Measurements from ENCODE around the gene TMEM239.

The TMEM239 gene

DNA sequence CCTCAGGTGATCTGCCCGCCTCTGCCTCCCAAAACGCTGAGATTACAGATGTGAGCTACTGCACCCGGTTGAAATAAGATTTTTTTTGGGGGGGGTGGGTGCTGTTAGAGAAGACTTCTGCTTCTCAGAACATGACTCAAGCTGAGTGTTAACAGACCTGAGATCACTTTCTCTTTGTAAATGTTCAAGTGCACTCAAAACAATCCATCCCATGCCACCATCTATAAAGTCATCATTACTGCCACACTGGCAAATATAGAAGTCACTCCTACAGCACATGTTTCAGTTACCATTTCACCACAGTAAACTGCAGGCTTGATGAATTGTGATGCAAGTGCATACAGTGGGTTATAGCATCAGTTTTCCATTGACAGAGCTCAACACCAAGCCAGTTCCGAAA is 33.4 kb downstream of the TMEM239 start:
- in situ Hi-C loops (cut with MboI; ENCODE audit: low pct_unique_long_range_greater_than_20kb, low sequenced_read_pairs, unreplicated experiment), result no loop called here

DNA sequence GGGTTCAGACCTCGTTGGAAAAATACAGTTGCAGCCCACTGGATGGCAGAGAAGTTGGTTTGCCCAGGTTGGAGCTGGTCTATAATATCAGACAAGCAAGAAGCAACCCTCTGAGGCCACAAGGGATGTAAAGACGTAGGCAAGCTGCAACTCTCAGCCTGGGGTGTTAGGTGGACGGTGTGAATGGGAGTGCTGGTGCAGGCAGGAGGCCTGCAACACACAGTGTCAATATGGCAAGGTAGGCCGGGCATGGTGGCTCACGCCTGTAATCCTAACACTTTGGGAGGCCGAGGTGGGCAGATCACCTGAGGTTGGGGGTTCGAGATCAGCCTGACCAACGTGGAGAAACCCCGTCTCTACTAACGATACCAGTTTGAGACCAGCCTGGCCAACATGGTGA is 34.9 kb downstream of the TMEM239 start:
- TF ChIP-seq, protein P1, sequence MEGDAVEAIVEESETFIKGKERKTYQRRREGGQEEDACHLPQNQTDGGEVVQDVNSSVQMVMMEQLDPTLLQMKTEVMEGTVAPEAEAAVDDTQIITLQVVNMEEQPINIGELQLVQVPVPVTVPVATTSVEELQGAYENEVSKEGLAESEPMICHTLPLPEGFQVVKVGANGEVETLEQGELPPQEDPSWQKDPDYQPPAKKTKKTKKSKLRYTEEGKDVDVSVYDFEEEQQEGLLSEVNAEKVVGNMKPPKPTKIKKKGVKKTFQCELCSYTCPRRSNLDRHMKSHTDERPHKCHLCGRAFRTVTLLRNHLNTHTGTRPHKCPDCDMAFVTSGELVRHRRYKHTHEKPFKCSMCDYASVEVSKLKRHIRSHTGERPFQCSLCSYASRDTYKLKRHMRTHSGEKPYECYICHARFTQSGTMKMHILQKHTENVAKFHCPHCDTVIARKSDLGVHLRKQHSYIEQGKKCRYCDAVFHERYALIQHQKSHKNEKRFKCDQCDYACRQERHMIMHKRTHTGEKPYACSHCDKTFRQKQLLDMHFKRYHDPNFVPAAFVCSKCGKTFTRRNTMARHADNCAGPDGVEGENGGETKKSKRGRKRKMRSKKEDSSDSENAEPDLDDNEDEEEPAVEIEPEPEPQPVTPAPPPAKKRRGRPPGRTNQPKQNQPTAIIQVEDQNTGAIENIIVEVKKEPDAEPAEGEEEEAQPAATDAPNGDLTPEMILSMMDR (IDR thresholded peaks at IDR 0.05; ENCODE audit: extremely low read depth, insufficient read depth, missing control alignments), result no peak
- in situ Hi-C loops (cut with MboI; ENCODE audit: low pct_unique_long_range_greater_than_20kb, low sequenced_read_pairs, unreplicated experiment), result no loop called here
- DNase-seq (ENCODE audit: low spot score), result no peak

More for the DNA sequence above, 33.4 kb downstream of the TMEM239 start:
- TF ChIP-seq, protein P1 (IDR thresholded peaks at IDR 0.05; ENCODE audit: extremely low read depth, insufficient read depth, missing control alignments), result no peak
- DNase-seq (ENCODE audit: low spot score), result no peak

DNA sequence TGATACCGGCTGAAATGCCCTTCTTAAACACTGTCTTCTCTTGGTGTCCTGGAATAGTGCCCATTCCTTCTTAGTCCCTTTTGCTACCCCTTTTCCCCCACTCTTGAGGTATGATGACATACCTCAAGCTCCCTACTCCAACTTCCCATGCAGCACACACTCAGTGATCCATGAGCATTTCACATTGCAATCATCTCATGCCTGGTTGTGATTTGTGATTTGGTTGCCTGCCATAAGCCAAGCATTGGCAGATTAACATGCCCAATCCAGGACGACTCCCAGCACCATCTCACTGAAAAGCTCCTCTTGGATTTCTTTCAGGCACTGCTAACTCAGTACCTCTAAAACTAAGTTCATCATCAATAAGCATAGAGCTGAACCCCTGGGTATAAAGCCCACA is 42.4 kb downstream of the TMEM239 start:
- TF ChIP-seq, protein P1 (IDR thresholded peaks at IDR 0.05; ENCODE audit: extremely low read depth, insufficient read depth, missing control alignments), result no peak
- DNase-seq (ENCODE audit: low spot score), result no peak
- in situ Hi-C loops (cut with MboI; ENCODE audit: low pct_unique_long_range_greater_than_20kb, low sequenced_read_pairs, unreplicated experiment), result no loop called here

DNA sequence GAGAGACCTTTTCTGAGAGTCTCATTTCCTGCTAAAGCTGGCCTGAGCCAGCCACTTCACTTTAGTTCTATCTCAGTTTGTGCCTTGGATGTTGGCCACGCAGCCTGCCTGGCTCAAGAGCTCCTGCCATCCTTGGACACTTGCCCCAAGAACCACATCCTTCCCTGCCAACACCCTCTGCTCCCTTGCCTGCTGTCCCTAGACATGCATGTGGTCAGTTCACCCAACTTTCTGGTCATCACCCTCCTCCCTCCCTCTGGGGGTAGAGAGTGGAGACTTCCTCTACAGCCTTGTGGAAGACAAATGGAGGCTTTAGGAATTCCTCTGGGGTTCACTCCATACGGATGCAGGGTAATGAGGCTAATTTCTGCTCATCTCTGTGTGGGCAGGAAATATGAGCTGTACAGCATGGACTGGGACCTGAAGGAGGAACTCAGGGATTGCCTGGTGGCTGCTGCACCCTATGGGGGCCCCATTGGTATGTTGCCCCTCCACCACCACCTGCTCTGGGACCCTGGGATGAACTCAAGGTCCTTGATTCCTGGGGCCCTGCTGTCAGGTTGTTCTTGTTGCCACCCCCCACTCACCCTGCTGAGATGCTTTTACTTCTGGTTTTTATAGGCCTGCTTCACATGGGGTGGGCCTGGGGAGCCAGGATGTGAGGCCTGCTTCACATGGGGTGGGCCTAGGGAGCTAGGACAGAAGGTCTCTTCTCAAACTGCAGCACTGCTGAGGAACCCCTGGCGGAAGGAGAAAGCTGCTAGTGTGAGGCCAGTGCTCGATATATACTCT is 43.4 kb downstream of the TMEM239 start:
- TF ChIP-seq, protein P1 (IDR thresholded peaks at IDR 0.05; ENCODE audit: extremely low read depth, insufficient read depth, missing control alignments), result no peak
- in situ Hi-C loops (cut with MboI; ENCODE audit: low pct_unique_long_range_greater_than_20kb, low sequenced_read_pairs, unreplicated experiment), result no loop called here
- DNase-seq (ENCODE audit: low spot score), result no peak

DNA sequence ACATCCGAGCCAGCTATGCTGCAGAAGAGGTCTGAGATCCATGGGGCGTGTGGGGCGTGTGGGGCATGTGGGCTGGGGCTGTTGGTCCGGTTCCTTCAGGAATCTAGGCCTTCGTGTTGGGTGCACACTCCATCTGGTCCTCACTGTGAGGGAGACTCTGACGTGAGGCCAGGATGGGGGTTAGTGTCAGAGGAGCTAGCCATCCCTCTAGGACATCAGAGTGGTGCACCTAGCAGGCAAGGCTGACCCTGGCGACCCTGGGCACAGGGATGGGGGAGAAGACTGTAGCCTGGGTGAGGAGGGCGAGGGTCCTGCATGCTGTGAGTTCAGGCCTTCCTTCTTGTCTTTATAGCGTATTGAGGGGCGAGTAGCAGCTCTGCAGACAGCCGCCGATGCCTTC is 48.5 kb downstream of the TMEM239 start:
- DNase-seq (ENCODE audit: low spot score), result no peak
- in situ Hi-C loops (cut with MboI; ENCODE audit: low pct_unique_long_range_greater_than_20kb, low sequenced_read_pairs, unreplicated experiment), result no loop called here
- TF ChIP-seq, protein P1 (IDR thresholded peaks at IDR 0.05; ENCODE audit: extremely low read depth, insufficient read depth, missing control alignments), result no peak

DNA sequence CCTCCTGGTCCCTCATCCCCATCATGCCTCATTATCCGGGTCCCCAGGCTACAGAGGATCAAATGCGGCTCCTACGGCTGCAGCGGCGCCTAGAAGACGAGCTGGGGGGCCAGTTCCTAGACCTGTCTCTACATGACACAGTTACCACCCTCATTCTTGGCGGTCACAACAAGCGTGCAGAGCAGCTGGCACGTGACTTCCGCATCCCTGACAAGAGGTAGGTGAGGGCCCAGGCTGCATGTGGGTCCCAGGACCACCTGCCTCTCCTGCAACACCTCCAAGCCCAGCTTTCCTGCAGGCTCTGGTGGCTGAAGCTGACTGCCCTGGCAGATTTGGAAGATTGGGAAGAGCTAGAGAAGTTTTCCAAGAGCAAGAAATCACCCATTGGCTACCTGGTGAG is 48.9 kb downstream of the TMEM239 start:
- in situ Hi-C loops (cut with MboI; ENCODE audit: low pct_unique_long_range_greater_than_20kb, low sequenced_read_pairs, unreplicated experiment), result no loop called here
- DNase-seq (ENCODE audit: low spot score), result no peak
- TF ChIP-seq, protein P1 (IDR thresholded peaks at IDR 0.05; ENCODE audit: extremely low read depth, insufficient read depth, missing control alignments), result no peak
